Thyroid gland (tissue), 4 donors: Measurements from ENCODE around the gene ZFP69B. TPM values are rescaled to one million over a fixed set of nuclear protein-coding genes. Genes with fewer than 3 reads are reported as not detected.
A peak's percentile ranks its signal among the peaks of the same experiment; 100 is the strongest.

Experiments used
- DNase-seq, 2 donors: peaks; one replicate each; pipeline ENCODE4 v3.0.0-alpha.2; 2019
- H3K27ac ChIP-seq, 3 donors: fragments of 200-600 bp; sonication (generic); 1 replicate in 2 of 3; 2 replicates in 1 of 3; pipeline ENCODE4 v1.5.1; 2016 to 2019; ENCODE audit warnings: mild to moderate bottlenecking in 1 of 3, moderate library complexity in 1 of 3
- H3K27me3 ChIP-seq: fragments of 200-600 bp; sonication (generic); one replicate; pipeline ENCODE4 v1.5.1; 2019
- H3K36me3 ChIP-seq, 2 donors: fragments of 200-600 bp; sonication (generic); one replicate each; pipeline ENCODE4 v1.5.1; 2016 to 2019
- H3K4me1 ChIP-seq, 2 donors: fragments of 200-600 bp; sonication (generic); one replicate each; pipeline ENCODE4 v1.5.1; 2017 to 2019
- H3K4me3 ChIP-seq, 3 donors: fragments of 200-600 bp; sonication (generic); replicated peaks in 1 of 3; 1 replicate in 2 of 3; 2 replicates in 1 of 3; pipeline ENCODE4 v1.5.1; 2016; ENCODE audit warnings: mild to moderate bottlenecking in 1 of 3
- H3K9me3 ChIP-seq: fragments of 200-600 bp; sonication (generic); one replicate; pipeline ENCODE4 v1.5.1; 2017
- CTCF ChIP-seq, 6 experiments: fragments of 200-600 bp in 3 of 6; fragments of 450-650 bp in 3 of 6; sonication (generic) in 3 of 6; IDR thresholded peaks; one replicate each; pipeline ENCODE4 v1.5.1; 2016 to 2019; ENCODE audit warnings: antibody characterized with exemption in 6 of 6, mild to moderate bottlenecking in 2 of 6, inconsistent platforms in 1 of 6, moderate library complexity in 1 of 6
- POLR2A ChIP-seq, 2 donors: fragments of 450-650 bp; IDR thresholded peaks; one replicate each; pipeline ENCODE4 v1.6.1; 2017; ENCODE audit warnings: antibody characterized with exemption in 2 of 2, mild to moderate bottlenecking in 2 of 2, moderate library complexity in 1 of 2
- WGBS, 2 donors: methylation state at CpG; one replicate each; pipeline ENCODE4 v1.1.5; 2017; 5-methylcytosine and 5-hydroxymethylcytosine counted together
- intact Hi-C: fragments of 100-400 bp; cut with DNase I; formaldehyde crosslinking; loops from one replicate; pipeline ENCODE4 v1.15.1; 2023
- total RNA-seq, 4 donors: library from RNA; depleted of rRNA; stranded (reverse); fragments of >200 nt; gene quantifications; one replicate each; pipeline ENCODE4 v1.2.3, GENCODE V29; 2016

ZFP69B gene
- total RNA-seq, 4 donors from 2014 or later, result 0.40 to 1.0 TPM; not detected in 2

DNA sequence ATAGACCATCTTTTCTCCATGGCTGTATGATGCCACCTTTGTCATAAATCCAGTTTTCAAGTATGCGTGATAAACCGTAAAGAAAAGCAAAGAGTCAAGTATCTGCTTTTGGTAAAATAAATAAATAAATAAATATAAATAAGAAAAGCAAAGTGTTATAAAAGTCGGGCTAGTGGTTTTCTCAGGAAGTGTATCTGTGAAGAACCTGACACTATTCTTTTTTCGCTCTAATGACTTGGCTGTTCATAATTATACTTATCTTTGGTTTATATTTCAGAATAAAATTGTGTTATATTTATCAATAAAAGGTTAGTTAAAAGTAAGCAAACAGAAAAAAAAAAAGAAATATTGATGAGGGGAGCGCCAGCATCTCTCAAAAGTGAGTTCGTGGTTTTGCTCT is 57.7 kb downstream of the ZFP69B start:
- peak overlapping the region in 1 of 3 donors; percentile 31 for H3K27ac ChIP-seq
- H3K36me3 ChIP-seq, result no peaks in the 10 kb centered on the region
- peak overlapping the region; percentile 15 to 56 (median 36) for H3K4me3 ChIP-seq
- H3K9me3 ChIP-seq, result no peaks in the 10 kb centered on the region
- peaks cover 11 to 13% of the 10 kb centered on the region in 2 donors for H3K4me1 ChIP-seq
- no peak for TF ChIP-seq POLR2A (IDR thresholded peaks at IDR 0.05)
- 63 to 64% methylated on average over 6 of the region's 6 CpGs for WGBS, 2 donors
- intact Hi-C loops, result no loop called here
- no peak for DNase-seq
- no peaks in the 10 kb centered on the region for H3K27me3 ChIP-seq

DNA sequence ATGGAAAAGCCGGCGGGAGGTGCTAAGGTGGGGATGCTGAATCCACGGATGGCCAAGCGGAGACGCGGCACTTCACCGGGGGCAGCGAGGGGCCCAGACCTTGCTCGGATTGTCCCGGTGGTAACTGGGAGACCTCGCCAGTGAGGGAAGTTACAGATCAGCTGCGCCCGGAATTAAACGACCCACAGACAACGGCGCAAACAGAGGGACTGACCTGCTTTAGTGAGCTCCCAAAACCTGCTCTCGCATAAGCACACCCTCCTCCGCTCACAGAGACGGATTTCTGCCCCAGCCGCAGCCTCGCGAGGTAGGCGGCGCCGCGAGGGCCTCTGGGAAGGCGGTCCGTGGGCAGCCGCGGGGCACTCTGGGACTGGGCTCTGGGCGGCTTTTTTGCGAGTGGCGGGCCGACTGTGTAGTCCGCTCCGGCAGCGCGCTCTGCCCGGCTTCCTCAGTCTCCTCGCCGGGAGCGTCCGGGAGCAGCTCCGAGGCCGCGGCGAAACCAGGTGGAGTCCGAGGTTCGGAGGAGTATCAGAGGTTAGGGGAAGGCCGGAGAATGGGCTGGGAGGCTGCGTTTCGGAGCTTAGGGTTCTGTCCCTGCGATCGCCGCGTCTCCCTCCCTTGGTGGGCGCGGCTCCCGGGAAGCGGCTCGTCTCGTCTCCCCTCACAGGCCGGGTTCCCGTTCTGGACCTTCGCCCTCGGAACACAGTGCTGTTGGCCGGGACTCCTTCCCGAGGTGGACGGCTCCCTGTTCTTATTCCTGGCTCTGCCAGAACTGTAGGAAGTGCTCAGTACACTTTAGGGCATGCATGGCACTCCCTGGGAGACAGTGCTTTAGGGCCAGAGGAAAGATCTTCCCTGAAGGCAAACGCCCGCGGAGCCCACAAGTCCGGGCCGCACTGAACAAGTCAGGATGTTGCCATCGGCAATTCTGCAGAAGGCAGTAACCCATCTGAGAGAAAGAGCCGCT is 58.4 kb downstream of the ZFP69B start, which contains the start of gene EXO5:
Gene EXO5, plus strand, starts transcription at position 393 of the 967 bp plus-strand sequence. CDS start 5,778 bp downstream, outside the sequence.
- TF ChIP-seq POLR2A (IDR thresholded peaks at IDR 0.05) (peak in 1 of 2 donors; percentile 65), CTCF (IDR thresholded peaks at IDR 0.05) (peak in 1 of 6 experiments; percentile 15)
- intact Hi-C loops, result no loop called here
- Histone ChIP-seq H3K27me3 (no peaks in the 10 kb centered on the region), H3K27ac (peak within 1 kb of the TSS; percentile 24 to 31 (median 24)), H3K36me3 (no peaks in the 10 kb centered on the region), H3K9me3 (no peaks in the 10 kb centered on the region), H3K4me1 (peaks cover 11 to 13% of the 10 kb centered on the region in 2 donors), H3K4me3 (peak within 1 kb of the TSS; percentile 15 to 56 (median 36))
- WGBS, 2 donors, result 2 to 4% methylated on average over 19 to 30 of the region's 76 CpGs
- peak; percentile 76 to 82 for DNase-seq

Other genes with a start within 250 kb of the ZFP69B start
- not detected for gene TMCO2, start 202.5 kb upstream of the ZFP69B start, total RNA-seq
- 10 to 100 TPM; 45.1 to 61.7 (median 56.7) TPM for gene ZMPSTE24, start 192.2 kb upstream of the ZFP69B start, total RNA-seq
- 10 to 100 TPM in 2 of 4 donors, 1 to 10 TPM in 2; 6.2 to 21.6 (median 11.7) TPM for gene COL9A2, start 133.2 kb upstream of the ZFP69B start, total RNA-seq
- 10 to 100 TPM; 21.9 to 29.3 (median 26.8) TPM for gene SMAP2, start 76.7 kb upstream of the ZFP69B start, total RNA-seq
- gene ZFP69, start 26.8 kb downstream of the ZFP69B start, total RNA-seq, result 1 to 10 TPM in 3 of 4 donors, under 1 TPM in 1; 0.92 to 4.8 (median 3.0) TPM
- 10 to 100 TPM in 3 of 4 donors, 1 to 10 TPM in 1; 6.0 to 14.2 (median 11.2) TPM for gene EXO5, start 58.3 kb downstream of the ZFP69B start, total RNA-seq
- 1 to 10 TPM; 6.2 to 9.3 (median 7.1) TPM for gene ZNF684, start 81.2 kb downstream of the ZFP69B start, total RNA-seq
- 1 to 10 TPM; 2.1 to 4.4 (median 3.5) TPM for gene RIMS3, start 215.2 kb downstream of the ZFP69B start, total RNA-seq
- 100 to 1,000 TPM in 1 of 4 donors, 10 to 100 TPM in 3; 70.5 to 175 (median 96.7) TPM for gene NFYC, start 241.2 kb downstream of the ZFP69B start, total RNA-seq